Activated T-cell treated with anti-CD3 and anti-CD28 coated beads, Interleukin-2, amount 50 U/mL, for 1 hour (primary cell): ENCODE measurements around the gene CREB5.
"Not testable (repeated sequence)": the region's sequence is repeated elsewhere in the genome, so short reads cannot be mapped to it uniquely, and the experiment has no call there.

Experiments used
- DNase-seq: peaks from one replicate; pipeline ENCODE4 v3.0.0-alpha.2; 2020

Gene CREB5

DNA sequence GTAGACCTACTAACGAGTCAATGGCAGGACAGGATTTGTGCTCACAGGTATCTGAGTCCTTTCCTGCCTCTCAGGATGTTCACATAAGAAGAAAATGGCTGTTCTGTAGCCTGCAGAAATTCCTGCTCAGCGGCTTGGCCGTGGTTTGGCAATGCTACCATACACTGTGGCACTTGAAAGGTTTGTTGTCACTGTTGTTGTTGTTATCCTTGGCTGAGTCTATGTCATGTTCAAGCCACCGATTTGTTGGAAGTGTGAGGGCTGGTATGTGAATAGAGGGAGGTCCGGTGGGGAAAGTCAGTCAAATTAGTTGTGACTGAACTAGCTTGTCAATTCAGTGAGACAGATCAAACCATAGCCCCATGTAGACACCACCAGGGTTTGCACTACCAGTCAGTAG lies 345.9 kb downstream of the CREB5 start:
- no peak for DNase-seq

DNA sequence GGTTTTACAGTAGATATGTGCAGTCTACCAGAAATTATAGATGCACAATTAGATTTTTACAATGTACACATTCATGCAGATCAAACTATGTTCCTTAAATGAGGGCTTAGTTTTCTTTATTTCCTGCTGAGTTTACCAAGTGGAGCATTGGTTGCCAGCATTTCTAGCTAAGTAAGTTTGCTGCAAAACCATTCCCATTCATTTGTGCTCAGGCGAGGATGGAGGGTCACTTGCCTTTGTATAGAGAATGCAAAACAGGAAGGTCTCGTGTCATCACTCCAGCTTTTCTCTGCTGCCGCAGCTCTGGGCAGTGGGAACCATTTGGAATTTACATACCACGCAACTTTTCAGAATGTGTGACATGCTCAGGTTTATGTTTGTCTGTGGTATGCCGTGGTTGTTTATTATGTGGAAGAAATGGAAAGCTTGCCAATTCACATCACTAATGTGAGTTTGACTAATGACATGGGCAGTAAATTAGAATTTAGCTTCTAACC lies 347.2 kb downstream of the CREB5 start:
- DNase-seq, result no peak

DNA sequence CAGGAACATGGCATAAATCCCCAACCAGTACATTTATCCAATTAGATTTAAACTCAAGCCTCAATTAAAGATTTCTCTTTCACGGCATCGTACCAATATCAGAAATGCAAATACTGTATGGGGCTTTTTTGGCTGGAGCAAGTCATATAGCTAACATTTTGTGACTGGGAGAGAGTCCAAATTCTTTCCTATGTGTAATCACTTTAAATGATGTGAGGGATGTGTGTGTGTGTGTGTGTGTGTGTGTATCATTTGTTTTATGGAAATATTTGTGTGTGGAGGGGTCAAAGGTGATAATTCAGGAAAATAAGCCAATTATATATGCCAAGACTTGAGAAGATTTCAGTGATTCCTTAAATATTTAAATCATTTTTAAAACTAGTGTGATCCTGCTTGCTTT lies 349.2 kb downstream of the CREB5 start:
- DNase-seq, result no peak

DNA sequence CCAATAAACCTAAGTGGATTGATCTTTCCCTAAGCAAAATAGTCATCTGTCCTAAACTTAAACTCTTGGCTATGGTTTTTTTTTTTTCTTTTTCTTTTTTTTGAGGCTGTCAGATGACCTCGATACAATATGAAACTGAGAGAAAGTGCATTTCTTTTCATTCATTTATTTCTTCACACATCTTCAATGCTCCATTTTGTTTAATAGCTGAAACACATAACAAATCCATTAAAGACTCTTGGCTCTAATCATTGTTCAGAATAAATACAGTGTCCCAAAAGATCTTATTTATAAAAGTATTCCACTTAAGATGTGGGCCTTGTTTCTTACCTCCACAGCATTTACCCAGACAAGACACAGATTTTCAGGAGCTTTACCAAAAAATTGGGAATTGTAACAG lies 350.3 kb downstream of the CREB5 start:
- DNase-seq, result no peak

DNA sequence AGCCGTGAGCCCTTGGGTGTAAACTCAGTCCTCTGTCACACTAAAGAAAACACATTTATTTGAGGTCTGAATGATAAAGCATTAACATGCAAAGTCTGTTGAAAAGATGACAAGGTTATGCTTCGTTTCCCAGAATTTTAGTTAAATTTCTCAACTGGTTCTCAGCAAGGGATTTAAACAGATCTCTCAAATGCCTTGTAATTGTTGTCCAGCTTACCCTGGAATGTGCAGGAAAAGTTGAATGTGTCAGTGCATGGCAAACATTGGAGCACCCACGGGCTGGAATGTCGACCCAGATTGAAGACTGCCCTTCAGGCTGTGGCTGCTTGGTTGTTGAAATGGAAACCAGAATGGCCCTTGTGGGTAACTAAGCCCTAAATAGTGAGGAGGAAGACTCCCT lies 354.0 kb downstream of the CREB5 start:
- DNase-seq, result no peak

DNA sequence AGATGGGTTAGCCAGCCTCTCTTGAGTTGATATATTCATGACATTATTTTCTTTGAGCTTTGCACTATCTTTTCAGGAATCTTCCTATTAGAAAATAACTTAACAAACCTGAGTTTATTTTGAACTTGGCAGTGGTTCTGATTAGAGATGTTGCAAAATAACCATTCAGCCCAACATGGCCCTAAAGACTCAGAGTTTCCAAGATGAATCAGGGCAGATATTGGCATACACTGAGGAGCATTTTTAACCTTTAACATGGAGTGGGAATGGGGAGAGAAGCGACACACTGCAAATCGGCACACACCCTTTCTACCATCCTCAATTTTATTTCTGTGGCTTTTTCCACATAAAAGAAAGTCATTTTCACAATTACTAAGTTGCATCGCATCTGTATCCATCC lies 355.0 kb downstream of the CREB5 start:
- no peak for DNase-seq

DNA sequence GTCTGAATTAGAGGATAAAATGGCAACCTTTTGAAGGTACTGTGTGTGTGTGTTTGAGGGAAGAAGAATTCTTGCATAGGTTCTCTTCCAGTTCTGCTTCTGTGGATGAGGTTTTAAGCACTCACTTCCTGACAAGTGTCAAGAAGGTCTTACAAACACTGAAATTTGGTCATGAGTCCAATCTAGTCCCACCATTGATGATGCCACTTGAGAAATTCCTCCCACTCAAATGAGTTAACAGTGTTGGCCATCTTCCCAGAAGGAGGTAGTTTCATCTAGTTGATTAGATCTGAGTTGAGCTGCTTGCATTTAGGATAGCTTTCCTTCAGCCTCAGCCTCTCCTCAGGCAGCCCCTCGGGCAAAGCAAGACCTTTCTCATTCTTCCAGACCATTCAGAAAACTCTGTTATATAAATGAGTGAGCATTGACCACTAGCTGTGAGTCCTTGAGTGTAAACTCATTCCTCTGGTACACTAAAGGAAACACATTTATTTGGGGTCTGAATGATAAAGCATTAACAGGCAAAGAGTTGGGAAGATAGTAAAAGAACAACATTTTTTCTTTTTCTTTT lies 356.3 kb downstream of the CREB5 start:
- DNase-seq, result no peak

DNA sequence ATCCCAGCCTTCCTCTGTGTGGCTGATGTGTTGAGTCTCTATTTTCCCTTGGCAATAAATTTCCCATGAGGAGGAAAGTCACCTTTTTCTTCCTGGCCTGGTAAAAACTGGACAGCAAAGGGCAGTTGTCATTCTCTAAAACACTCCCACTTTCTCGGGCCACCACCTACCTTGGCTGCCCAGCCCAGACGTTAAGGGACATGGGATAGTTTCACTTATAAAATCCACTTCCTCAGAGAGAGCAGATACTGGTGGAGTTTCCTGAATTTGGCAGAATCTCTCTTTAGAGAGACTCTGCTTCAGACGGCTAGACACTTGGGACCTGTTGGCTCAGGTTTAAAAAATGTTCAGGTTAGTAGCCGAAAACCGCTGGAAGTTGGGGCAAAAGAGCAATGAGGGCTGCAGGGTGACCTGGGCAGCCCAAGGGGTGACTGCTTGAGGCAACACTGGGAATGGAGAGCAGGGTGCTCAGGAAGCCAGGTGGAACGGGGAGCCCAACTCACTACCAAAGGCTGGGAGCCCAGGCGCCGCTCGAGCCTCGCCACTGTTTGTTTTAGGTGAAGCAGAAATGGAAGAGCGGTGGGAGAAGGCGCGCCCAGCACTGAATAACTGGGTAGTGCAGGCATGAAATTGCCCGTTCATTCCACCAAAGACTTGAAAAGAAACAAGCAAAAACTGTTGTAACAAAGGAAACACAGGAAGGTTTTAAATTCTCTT lies 359.7 kb downstream of the CREB5 start:
- DNase-seq, result no peak

DNA sequence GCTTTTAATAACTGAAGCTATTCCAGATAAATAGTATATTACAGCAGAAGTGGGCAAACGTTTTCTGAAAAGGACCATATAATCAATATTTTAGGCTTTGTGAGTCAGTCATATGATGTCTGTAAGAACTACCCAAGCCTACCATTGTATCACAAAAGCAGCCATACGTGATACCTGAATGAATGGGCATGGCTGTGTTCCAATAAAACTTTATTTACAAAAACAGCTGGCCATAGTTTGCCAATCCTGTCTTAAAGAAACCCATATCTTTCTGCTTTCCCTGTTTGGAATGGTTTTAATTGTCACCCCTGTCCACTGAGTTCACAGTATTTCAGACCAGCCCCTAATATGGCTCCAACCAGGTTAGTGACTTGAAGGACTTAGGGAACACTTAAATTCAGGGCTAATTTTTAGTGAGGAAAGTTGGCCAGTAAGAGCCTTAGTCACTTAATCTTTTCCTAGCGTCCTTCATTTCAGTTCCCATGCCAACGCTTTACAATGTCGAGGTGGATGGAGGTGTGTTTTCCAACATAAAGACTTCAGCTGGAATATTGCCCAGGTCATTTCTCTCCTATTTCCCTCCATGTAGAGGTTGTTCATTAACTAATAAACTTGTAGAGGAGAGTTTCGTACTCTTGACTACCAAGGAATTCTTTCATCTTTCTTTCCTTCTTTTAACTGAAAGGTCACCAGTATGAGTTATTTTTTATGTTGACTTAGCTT lies 361.3 kb downstream of the CREB5 start:
- no peak for DNase-seq

DNA sequence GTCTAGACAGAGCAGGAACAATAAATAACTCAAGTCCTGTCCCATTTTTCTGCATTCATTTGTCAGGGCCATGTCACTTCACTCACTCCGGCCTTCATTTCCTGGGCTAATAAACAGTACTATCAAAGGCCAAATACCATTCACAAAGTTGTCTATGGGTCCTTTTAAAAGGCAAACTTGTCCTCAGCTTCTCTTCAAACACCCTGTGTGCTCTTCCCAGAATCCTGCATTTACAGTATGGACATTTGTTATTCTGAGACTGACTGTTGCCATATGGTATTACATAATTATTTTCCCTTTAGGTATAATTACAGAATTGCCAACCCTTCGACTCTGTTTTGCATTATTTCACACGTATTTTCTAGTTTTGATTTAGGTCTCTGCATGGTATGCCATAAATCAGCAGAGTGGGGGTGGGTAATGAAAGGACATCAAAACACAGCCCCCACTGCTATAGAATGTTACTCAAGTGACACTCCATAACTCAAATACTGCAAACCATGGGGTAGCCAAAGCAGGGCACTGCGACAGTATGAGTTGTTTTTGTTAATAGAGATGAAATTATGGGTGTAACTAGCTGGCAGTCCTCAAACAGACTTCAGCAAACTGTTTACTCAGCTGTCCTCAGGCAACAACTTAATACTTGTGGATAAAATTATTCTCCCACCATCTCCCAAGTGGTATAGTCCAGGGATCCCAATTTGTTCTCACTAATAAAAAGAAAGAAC lies 362.1 kb downstream of the CREB5 start:
- DNase-seq, result no peak

DNA sequence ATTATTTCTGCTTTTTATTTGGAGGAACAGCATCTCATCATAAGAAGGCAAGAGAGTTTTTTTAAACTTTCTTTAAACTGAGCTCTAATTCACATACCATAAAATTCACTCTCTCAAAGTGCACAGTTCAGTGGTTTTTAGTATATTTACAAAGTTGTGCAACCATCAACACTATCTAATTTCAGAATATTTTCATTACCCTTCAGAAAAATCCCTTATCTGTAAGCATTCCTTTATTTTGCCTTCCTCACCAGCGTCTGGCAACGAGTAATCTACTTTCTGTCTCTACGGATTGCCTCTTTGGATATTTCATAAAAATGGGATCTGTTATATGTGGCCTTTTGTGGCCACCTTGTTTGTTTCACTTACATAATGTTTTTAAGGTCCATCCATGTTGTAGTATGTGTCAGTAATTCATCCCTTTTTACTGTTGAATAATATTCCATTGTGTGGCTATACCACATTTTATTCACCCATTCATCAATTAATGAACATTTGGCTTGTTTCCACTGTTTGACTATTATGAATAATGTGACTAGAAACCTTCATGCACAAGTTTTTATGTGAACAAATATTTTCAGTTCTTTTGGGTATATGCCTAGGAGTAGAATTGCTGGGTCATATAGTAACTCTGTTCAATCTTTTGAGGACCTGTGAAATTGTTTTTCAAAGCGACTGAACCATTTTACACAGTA lies 364.3 kb downstream of the CREB5 start:
- no peak for DNase-seq

DNA sequence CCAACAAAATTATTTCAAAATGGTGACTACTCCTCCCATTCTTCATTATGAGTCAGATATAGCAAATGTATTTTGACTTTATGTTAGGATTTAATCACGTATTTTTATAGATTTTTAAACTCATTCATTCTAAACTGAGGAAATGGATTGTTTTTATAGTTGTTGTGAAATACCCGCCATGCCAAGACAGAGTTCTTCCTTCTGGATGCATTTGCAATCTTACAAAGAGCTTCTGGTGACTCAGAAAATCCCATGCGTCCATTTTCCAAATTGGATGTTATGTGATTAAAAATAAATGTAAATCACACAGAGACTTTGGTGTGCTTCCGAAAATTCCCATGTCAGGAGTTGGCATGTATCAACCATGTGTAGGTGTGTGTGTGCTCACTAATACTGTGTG lies 366.5 kb downstream of the CREB5 start:
- DNase-seq, result no peak

DNA sequence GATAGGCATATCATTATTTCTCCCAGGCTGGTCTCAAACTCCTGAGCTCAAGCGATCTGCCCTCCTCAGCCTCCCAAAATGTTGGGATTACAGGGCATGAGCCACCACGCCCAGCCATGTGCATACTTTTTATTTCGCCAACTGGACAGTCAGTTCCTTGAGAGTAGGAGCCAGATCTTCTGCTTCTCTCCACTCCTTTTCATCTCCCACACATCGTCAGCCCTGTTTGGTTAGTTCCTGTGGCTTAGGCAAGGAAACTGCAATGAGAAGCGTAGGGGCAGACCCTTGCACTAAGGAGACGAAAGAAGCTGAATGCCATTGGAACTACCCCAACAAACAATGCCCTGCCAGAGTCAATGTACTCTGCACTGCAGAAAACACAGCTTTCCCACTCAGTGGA lies 367.6 kb downstream of the CREB5 start:
- no peak for DNase-seq

DNA sequence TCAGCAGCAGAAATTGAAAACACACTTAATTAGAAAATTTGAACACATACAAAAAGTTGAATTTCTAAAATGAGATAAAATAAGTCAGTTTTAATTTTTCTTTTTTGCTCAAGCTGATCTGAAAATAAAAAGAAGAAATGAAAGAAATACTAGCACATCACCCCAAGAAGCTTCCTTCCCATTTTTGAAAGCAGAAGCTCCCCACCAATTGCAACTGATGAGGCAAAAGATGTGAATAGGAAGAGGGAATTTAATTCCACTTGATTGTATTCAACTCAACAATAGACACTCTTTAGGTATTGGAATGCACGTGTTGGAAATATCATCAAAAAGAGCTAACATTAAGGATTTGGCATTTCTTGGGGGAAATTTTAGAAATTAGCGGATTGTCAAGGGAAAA lies 370.0 kb downstream of the CREB5 start:
- no peak for DNase-seq

DNA sequence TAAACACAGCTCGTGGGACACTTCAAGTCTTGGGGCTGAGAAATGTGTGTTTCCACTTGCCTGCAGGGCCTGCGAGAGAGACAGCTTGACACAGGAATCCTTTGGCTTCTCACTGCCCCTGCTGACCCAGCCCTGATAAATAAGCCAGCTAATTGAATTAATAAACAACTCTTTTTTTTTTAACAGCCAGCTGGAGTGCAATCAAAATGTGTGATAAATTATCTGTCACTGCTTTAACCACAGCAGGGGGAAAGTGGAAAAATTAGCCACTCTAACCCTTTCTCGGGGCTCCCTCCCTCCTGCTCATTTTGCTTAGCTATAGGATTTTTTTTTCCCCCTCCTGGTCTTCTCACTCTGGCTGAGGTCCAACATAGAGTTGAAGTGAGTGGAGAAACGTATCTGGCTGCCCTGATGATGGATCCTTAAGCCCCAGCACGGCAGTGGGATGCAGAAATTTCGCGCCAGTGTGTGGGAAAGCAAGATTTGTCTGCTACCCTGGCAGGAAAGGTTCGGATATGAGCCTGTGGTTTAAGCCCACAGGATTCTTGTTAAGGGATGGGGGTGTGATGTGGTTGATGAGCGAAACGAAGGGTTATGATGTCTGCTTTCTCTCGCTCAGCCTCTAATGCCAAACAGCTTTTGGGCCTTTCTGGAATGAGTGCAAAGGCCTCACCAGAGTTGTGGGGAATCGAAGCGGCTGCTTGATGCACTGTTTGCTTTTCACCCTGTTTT lies 372.0 kb downstream of the CREB5 start:
- no peak for DNase-seq

DNA sequence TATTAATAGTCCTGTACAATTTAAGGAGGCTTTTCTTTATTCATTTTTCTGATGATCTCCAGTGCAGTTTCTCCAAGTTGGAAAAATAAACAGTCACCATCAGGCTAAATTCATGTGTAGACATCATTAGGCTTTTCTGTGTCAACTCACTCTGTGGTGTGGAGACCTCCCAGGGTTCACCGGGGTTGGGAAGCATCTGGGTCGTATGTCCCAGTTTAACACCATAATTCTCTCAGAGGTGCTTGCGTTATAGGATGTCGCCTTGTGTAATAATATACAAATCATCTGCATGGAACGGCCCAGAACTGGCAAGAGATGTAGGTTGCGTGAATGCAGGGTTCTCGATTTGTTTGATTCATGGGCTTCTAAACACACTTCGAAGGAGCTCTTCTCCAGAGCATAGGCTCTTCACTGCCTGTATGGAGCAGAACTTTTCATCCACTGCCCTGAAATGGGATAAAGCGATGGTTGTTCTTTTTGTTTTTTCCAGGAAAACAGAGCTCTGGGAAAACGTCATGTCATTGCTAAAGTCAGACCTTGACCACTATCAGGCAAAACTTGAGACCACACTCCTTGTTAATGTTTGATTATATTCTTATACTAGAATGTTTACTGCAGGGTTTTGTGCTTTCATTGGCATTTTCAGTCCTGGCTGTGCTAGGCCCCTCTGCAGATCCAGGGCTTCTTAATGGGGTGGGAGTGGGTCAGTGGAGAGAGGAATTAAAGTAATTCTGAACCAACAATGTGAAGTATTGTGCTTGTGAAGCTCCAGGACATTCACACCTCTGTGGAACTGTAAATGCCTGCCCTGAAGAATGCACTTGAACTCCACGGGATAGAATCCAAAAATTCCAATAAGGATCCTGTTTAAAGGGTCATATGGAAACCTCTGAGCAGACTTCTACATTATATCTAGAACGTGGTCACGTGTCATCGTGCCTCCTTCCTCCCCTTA lies 373.0 kb downstream of the CREB5 start:
- no peak for DNase-seq

DNA sequence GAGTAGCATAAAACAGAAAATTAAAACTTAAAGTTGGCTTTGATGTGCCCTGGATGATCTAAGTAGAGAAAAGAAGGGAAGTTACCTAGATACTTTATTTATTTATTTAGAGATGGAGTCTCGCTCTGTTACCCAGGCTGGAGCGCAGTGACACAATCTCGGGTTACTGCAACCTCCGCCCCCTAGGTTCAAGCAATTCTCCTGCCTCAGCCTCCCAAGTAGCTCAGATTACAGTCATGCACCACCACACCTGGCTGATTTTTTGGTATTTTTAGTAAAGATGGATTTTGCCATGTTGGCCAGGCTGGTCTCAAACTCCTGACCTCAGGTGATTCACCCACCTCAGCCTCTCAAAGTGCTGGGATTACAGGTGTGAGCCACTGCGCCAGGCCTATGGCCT lies 373.8 kb downstream of the CREB5 start:
- DNase-seq, result not testable (repeated sequence)

DNA sequence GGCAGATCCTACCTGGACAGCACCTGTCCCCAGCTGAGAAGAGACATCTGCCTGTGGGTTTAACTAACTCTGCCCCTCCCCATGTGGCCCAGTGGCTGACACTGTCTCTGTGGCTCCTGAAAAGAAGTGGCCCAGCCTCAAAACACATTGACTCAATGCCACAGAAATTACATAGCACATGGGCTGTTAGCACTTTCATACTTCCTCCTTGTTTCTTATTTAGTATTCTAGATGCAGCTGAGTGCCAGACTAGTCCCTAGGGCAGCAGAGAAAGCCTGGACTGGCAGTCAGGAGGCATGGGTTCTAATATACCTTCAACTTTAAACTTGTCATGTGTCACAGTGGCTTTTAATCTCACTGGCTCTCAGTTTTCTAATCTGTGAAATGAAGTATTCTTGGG lies 374.8 kb downstream of the CREB5 start:
- no peak for DNase-seq

DNA sequence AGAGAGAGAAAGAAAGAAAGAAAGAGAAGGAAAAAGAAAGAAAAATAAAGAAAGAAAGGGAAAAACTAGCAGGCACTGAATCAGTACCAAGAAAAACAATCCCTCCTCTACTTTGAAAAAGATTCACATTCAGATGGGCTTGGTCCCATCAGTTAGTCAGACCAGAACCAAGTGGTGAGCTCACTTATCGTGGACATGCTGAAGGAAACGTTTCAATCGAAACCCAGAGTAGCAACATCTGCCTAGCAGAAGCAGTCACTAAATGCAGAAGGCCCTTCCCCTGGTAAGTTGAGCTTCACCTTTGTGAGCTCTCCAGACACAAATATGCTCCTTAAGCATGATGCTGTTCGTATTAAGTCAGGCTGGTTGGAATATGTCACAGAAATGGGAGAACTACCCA lies 378.1 kb downstream of the CREB5 start:
- no peak for DNase-seq

DNA sequence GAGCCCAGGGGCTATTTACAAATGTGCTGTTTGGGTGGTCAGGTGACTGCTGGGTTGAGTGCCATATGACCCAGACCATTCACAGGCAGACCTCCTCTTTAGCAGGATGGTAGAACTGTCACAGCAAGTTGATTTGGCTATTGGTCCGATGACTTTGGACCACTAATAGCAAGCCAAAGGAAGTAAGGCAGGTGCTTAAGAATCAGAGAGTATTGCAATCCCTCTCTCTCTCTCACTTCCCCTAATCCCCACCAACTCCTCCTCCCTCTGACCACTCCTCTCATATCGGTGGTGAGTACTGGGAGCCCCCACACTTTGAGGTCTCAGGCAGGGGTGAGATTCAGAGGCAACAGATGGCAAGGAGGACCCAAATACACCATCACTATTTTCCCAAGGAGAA lies 380.5 kb downstream of the CREB5 start:
- no peak for DNase-seq
